Suprapubic skin (tissue), 4 donors: Measurements from ENCODE around the gene PLA2G3. TPM values are rescaled to one million over a fixed set of nuclear protein-coding genes. Genes with fewer than 3 reads are reported as not detected.

Source experiments
- DNase-seq, 2 donors: peaks; one replicate each; pipeline ENCODE4 v3.0.0-alpha.2; 2019; ENCODE audit warnings: low spot score in 2 of 2
- H3K27ac ChIP-seq: fragments of 200-600 bp; sonication (generic); one replicate; pipeline ENCODE4 v1.5.1; 2019
- H3K27me3 ChIP-seq: fragments of 200-600 bp; sonication (generic); one replicate; pipeline ENCODE4 v1.5.1; 2019
- H3K36me3 ChIP-seq: fragments of 200-600 bp; sonication (generic); one replicate; pipeline ENCODE4 v1.5.1; 2019
- H3K4me1 ChIP-seq: fragments of 200-600 bp; sonication (generic); one replicate; pipeline ENCODE4 v1.5.1; 2019
- H3K4me3 ChIP-seq: fragments of 200-600 bp; sonication (generic); one replicate; pipeline ENCODE4 v1.5.1; 2019; ENCODE audit warnings: mild to moderate bottlenecking
- H3K9me3 ChIP-seq: fragments of 200-600 bp; sonication (generic); one replicate; pipeline ENCODE4 v1.5.1; 2019
- EP300 ChIP-seq: sonication (generic); formaldehyde crosslinking; IDR thresholded peaks from one replicate; pipeline ENCODE4 v1.6.1; 2017; ENCODE audit warnings: antibody characterized with exemption
- POLR2A ChIP-seq, 2 donors: fragments of 450-650 bp; IDR thresholded peaks; one replicate each; pipeline ENCODE4 v1.6.1; 2017; ENCODE audit warnings: antibody characterized with exemption in 2 of 2, mild to moderate bottlenecking in 2 of 2, moderate library complexity in 2 of 2
- POLR2AphosphoS5 ChIP-seq, 3 donors: sonication (generic); formaldehyde crosslinking; IDR thresholded peaks; one replicate each; pipeline ENCODE4 v1.6.1; 2017; ENCODE audit warnings: antibody characterized with exemption in 3 of 3
- WGBS: methylation state at CpG from one replicate; pipeline ENCODE4 v1.1.5; 2018; 5-methylcytosine and 5-hydroxymethylcytosine counted together
- total RNA-seq, 4 donors: library from RNA; depleted of rRNA; stranded (reverse); fragments of >200 nt; gene quantifications; one replicate each; pipeline ENCODE4 v1.1.0, GENCODE V29; 2016
- TF ChIP-seq, protein P1 (sequence below), 2 donors: fragments of 200-600 bp in 1 of 2; fragments of 450-650 bp in 1 of 2; sonication (generic) in 1 of 2; IDR thresholded peaks; one replicate each; pipeline ENCODE4 v1.5.1; 2016 to 2019; ENCODE audit warnings: antibody characterized with exemption in 2 of 2, mild to moderate bottlenecking in 1 of 2, moderate library complexity in 1 of 2

The PLA2G3 gene
- total RNA-seq, 4 donors from 2014 or later: 3.1 to 9.5 (median 7.6) TPM

DNA sequence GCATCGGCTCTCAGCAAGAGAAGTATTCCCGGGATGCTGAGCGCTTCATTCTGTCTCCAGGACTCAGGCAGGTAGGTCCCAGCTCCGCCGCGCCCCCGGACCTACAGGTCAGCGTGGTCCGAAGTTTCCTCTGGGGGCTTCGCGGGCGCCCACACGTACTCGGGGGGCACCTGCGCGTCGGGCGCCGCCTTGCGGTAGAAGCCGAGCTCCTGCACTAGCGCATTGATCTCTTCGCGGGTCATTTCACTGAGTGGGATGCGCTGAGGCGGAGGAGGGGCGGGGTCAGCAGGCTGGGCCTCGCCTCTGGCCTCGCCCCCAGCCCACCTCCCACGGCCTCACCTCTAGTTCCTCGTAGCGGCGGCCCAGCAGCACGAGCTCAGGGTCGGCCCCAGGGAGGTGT lies 35.4 kb downstream of the PLA2G3 start:
- no peaks in the 10 kb centered on the region for H3K27me3 ChIP-seq
- no peaks in the 10 kb centered on the region for H3K9me3 ChIP-seq
- H3K36me3 ChIP-seq: peaks cover 28% of the 10 kb centered on the region
- 81% methylated on average over 11 of the region's 35 CpGs for WGBS
- peaks cover 45% of the 10 kb centered on the region for H3K4me1 ChIP-seq
- no peak overlapping the region for H3K4me3 ChIP-seq
- no peak overlapping the region for H3K27ac ChIP-seq
- no peak for DNase-seq
- TF ChIP-seq POLR2A (IDR thresholded peaks at IDR 0.05) (no peak), EP300 (no peak), POLR2AphosphoS5 (IDR thresholded peaks at IDR 0.05) (no peak)
- TF ChIP-seq, protein P1, sequence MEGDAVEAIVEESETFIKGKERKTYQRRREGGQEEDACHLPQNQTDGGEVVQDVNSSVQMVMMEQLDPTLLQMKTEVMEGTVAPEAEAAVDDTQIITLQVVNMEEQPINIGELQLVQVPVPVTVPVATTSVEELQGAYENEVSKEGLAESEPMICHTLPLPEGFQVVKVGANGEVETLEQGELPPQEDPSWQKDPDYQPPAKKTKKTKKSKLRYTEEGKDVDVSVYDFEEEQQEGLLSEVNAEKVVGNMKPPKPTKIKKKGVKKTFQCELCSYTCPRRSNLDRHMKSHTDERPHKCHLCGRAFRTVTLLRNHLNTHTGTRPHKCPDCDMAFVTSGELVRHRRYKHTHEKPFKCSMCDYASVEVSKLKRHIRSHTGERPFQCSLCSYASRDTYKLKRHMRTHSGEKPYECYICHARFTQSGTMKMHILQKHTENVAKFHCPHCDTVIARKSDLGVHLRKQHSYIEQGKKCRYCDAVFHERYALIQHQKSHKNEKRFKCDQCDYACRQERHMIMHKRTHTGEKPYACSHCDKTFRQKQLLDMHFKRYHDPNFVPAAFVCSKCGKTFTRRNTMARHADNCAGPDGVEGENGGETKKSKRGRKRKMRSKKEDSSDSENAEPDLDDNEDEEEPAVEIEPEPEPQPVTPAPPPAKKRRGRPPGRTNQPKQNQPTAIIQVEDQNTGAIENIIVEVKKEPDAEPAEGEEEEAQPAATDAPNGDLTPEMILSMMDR (IDR thresholded peaks at IDR 0.05): no peak

DNA sequence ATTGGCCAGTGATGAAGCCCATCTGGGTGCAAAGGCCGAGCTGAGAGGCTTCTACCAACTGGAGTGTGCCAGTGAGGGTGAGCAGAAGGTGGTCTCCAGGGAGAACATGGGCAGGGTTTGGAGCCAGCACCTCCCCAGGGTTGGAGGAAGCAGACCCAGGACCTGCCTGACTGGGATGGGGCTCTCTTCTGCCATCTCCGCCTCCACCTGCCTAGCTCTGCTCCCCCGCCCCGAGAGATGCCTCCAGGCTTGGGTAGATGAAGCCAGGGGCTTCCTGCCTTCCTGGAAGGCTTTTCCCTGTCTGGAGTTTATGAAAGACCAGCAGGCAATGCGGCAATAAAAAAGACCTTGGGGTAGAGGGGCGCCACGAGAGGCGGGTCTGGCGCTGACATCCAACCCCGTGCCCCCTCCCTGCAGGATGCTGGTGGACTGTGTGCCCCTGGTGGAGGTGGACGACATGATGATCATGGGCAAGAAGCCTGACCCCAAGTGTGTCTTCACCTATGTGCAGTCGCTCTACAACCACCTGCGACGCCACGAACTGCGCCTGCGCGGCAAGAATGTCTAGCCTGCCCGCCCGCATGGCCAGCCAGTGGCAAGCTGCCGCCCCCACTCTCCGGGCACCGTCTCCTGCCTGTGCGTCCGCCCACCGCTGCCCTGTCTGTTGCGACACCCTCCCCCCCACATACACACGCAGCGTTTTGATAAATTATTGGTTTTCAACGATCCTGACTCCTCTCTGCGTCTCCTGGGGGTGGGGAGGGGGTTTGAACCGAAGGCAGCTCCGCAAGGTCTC lies 36.2 kb downstream of the PLA2G3 start:
- Histone ChIP-seq H3K4me1 (peaks cover 47% of the 10 kb centered on the region), H3K4me3 (no peak overlapping the region), H3K9me3 (no peaks in the 10 kb centered on the region), H3K27me3 (no peaks in the 10 kb centered on the region), H3K36me3 (peaks cover 36% of the 10 kb centered on the region), H3K27ac (peak overlapping the region; percentile 76)
- 77% methylated on average over 33 of the region's 33 CpGs for WGBS
- TF ChIP-seq POLR2A (IDR thresholded peaks at IDR 0.05): no peak
- DNase-seq: no peak

DNA sequence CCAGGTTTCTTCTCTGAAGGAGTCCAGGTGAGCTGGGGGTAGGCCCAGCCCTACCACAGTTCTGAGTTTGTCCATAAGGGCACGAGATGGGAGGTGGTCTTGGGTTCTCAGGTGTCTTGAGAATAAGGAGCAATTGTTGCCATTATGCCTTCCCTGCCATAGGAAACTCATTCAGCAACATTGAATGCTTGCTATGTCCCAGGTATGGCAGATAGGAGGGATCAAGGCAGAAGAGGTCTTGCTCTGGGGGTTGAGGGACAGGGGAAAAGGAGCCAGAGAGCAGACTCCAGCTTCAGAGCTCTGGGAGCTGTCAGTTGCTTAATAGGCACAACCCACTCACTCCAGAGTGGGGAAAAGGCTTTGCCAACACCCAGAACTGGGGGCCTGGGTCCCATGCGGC lies 37.2 kb downstream of the PLA2G3 start:
- H3K27ac ChIP-seq: peak overlapping the region; percentile 76
- peaks cover 45% of the 10 kb centered on the region for H3K36me3 ChIP-seq
- WGBS: 87% methylated on average over 2 of the region's 2 CpGs

DNA sequence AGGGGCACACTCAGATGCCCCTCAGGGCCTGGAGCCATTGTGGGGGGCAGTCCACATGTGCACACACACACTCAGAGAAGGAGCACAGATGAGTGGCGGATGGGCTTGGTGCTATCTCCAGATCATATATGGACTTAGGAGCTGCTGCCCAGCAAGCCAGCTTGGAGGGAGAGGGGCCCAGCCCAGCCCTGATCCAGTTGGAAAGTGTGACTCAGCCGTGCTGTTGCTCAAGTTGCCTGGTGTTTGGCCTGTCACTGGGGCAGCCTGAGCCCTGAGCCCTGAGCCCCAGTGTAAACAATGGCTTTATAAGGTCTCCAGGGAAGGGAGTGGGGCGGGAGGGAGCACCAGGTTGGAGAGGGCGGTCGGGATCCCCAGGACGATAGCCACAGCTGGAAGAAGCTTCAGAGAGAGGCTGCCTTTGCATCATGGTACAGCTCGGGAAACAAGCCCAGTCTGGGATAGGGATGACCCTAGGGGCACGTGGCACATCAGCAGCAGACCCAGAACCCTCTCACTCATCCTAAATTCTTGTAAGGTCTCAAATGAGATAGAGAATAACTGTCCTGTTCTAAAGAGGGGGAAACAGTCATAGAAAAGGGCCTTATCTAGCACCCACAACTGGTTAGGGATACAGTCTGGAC lies 37.7 kb downstream of the PLA2G3 start:
- Histone ChIP-seq H3K27ac (peak overlapping the region; percentile 76), H3K36me3 (peaks cover 48% of the 10 kb centered on the region), H3K9me3 (no peaks in the 10 kb centered on the region), H3K4me1 (peaks cover 47% of the 10 kb centered on the region), H3K27me3 (no peaks in the 10 kb centered on the region), H3K4me3 (no peak overlapping the region)
- peak; percentile 93 to 94 for DNase-seq
- TF ChIP-seq, protein P1 (IDR thresholded peaks at IDR 0.05): no peak
- TF ChIP-seq EP300: peak; percentile 53
- peak in 2 of 3 donors; percentile 42 to 65 for TF ChIP-seq POLR2AphosphoS5 (IDR thresholded peaks at IDR 0.05)
- TF ChIP-seq POLR2A (IDR thresholded peaks at IDR 0.05): no peak
- 66% methylated on average over 8 of the region's 8 CpGs for WGBS

More for the DNA sequence above, 37.2 kb downstream of the PLA2G3 start:
- no peak for DNase-seq
- Histone ChIP-seq H3K9me3 (no peaks in the 10 kb centered on the region), H3K4me3 (no peak overlapping the region), H3K4me1 (peaks cover 51% of the 10 kb centered on the region), H3K27me3 (no peaks in the 10 kb centered on the region)
- TF ChIP-seq POLR2AphosphoS5 (IDR thresholded peaks at IDR 0.05): no peak
- TF ChIP-seq POLR2A (IDR thresholded peaks at IDR 0.05): no peak
- TF ChIP-seq, protein P1 (IDR thresholded peaks at IDR 0.05): no peak
- TF ChIP-seq EP300: no peak

DNA sequence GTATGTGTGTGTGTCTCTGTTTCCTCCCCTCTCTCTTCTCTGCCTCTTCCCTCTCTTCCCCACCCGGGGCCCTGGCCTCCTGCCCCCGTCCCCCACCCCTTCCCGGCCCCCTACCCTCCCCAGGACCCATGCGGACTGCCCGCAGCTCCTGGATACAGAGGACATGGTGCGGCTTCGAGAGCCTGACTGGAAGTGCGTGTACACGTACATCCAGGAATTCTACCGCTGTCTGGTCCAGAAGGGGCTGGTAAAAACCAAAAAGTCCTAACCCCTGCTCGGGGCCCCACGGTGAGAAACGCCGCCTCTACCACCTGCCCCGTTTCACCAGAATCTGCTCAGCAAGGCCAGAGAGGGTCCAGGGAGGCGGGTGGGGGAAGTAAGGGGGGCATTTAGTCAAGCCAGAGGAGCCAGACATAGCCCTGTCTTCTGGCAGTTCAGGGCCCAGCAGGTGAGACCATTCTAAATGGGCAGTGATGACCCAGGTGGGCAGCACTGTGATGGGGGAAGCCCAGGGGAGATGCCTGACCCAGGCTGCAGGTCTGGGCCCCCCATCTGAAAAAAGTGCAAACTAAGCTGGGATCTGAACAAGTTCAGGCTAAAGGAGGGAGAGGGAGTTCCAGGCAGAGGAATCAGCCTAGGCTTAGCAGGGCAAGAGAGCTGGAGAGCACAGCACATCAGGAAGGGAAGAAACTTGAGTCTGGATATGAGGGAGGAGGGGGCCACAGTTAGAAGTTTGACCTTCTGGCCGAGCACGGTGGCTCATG lies 39.4 kb downstream of the PLA2G3 start:
- Histone ChIP-seq H3K4me1 (peaks cover 38% of the 10 kb centered on the region), H3K36me3 (peaks cover 64% of the 10 kb centered on the region)
- 93% methylated on average over 18 of the region's 18 CpGs for WGBS

More for the DNA sequence above, 39.4 kb downstream of the PLA2G3 start:
- TF ChIP-seq POLR2AphosphoS5 (IDR thresholded peaks at IDR 0.05) (no peak), POLR2A (IDR thresholded peaks at IDR 0.05) (no peak), EP300 (no peak)
- TF ChIP-seq, protein P1 (IDR thresholded peaks at IDR 0.05): no peak
- Histone ChIP-seq H3K4me3 (no peak overlapping the region), H3K9me3 (no peaks in the 10 kb centered on the region), H3K27me3 (no peaks in the 10 kb centered on the region), H3K27ac (peak overlapping the region; percentile 11)
- no peak for DNase-seq
